Measurements from ENCODE around the gene OXER1.
"Not testable (repeated sequence)": the region's sequence is repeated elsewhere in the genome, so short reads cannot be mapped to it uniquely, and the experiment has no call there.

Gene OXER1

DNA sequence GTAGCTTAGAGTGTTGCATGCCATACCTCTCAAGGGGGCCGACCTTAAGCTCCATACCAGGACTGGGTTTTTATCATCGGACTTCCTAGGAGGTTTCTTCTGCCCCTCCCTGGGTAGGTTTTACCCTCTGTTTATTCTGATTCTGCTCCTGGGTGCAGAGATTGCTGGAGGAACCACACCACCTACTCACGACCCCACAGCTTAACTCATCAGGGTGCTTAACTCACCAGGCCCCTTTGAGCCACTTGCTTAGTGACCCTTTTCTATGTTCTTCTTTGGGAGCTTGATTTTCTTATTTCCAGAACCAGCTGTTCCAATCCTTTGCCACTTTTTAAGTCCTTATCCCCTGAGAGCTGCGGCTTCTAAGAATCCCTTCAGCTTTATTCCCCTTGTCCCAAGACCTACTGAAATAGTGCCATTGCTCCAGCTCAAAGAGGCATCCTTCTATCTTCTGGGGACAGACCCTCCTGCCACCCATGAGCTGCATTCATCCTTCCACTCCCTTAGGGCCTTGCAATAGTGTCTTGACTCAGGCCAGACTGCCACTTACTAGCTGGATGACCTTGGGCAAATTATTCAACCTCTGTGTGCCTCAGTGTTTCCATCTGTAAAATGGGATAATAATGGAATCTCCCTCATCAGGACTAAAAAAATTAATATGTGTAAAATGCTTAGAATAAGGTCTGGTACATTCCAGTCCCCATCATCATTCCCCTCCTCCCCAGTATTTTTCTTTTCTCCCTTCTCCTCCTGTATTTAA, 5.8 kb downstream of the OXER1 start:
- in situ Hi-C loops (cut with MboI; ENCODE audit: low pct_unique_long_range_greater_than_20kb, low sequenced_read_pairs) = no loop called here
- DNase-seq = no peak

DNA sequence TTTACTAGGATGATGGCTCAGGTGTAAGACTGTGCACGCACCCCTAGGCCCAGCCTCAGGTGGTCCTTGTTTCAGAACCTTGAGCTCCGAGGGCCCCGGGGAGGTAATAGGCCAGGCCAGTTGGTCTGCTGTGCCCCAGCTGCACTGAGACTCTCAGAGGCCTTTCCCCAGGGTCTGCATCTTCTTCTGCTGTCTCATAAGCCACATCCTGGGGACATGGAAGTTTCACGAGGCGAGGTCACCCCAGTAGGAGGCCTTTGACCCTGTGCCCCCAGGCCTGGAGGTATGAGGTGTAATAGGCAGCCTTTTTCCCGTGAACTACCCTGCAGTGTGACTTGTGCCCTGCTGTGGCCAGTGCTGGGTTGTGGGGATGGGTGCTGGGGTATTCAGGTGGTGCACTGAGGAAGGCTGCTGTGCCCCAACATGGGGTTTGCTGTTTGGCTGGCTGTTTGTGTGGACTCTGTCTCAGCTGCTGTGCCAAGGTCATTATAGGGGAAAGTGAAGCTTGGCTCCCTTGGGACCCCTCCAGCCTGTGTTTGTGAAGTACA, 6.9 kb downstream of the OXER1 start:
- in situ Hi-C loops (cut with MboI; ENCODE audit: low pct_unique_long_range_greater_than_20kb, low sequenced_read_pairs) = no loop called here
- no peak for DNase-seq

DNA sequence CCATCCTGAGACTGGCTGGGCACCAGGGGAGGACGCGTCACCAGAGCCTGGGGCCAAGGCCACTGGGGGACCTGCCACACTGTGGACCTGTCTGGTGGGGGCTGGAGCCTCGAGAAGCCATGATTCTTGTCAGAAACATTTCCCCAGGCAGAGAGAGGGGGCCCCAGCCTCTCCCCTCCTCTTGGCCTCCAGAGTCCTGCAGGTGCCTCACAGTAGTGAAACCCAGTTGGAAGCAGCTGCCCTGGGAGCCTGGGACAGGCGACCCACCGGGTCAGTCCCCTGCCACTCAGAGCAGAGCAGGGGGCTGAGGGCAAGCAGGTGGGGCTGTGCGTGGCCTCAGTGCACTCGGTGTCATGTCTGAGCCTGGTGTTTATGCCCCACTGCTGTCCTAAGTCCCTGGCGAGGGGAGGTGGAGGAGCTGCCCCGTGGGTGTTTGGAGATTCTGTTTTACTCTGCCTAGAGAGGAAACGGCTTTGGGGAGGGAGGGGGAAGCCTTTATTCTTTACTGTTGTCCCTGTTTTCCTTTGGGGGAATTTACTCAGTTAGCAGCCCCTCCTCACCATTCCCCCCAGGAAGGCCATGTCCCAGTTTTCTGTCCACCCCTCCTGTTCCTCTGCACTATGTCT, 7.7 kb downstream of the OXER1 start:
- in situ Hi-C loops (cut with MboI; ENCODE audit: low pct_unique_long_range_greater_than_20kb, low sequenced_read_pairs) = no loop called here
- no peak for DNase-seq

DNA sequence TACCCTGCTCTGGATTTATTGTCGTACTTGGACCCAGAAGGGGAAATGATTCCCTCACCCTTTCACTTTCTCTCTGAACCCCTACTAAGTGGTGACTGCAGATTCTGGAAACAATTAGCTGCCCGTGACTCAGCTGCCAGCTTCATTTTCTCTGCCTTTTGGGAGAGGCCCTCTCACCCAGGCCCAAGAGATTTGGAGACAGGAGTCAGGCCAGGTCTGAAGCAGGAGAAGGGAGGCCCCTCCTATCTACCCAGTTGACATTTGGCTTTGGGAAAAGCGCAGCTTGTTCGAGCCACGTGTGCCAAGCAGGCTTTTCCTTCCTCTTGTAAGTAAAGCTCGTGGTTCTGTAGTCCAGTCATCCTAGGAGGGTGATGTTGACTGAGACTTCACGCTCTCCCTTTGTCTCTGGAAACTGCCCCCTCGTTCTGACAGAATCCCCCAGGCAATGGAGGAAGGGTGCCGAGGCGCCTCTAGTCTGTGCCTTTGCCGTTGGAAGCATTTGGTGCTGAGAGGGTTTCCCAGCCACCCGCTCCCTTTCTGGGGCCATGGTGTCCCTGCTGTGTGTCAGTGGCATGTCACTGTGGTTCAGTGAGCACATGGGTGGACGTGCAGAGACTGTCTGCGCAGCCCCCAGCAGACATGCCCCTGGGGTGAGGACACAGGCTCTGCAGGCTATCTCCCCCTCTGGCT, 8.6 kb downstream of the OXER1 start:
- no peak for DNase-seq
- in situ Hi-C loops (cut with MboI; ENCODE audit: low pct_unique_long_range_greater_than_20kb, low sequenced_read_pairs) = no loop called here

DNA sequence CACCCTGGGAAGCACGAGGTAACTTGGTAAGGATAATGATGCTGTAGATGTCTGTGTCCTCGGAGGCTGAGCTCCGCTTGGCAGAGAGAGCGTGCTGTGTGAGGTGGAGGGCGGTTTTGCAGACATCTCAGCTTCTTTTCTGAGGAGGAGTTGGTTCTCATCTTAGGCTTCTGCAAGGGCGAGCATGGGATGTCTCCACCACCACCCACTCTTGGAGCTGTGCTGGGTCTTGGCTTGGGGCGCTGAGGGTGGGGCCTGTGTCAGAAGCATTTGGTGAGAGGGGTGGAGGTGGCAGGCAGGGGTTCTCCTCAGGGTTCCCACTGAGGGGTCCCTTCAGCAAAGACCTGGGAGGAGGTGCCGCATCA, 9.2 kb downstream of the OXER1 start:
- in situ Hi-C loops (cut with MboI; ENCODE audit: low pct_unique_long_range_greater_than_20kb, low sequenced_read_pairs) = no loop called here
- no peak for DNase-seq

DNA sequence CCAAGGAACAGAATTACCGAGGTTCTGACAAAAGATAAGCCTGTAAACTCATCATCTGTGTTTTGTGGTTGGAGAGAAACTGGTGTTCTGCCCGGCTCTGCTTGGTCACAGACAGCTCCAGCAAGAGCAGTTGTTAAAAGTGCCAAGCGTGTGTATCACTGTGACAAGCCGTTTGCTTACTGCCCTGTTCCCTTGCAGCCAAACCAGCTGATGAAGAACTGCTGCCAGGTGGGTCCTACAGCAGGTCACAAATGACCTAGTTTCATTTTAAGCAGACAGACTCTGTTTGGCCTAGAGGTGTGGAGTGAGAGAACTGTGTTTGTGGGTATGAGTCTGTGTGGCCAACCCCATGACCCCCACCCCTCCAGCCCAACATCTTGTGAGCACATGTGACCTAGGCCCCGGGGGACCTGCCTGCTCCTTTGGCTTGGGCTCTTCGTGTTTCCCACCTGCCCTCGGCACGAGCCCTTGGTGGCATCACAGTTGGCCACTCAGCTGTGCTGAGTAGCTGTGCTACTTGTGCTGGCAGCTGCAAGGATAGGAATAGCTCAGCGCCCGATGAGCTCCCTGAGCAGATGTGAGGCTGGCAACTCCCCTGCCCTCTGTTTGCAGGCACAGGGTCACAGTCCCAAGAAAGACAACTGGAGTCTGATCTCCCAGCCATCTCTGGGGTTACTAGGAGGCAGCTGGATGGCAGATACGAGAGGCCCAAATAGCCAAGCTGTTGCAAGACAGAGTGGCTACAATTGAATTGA, 9.7 kb downstream of the OXER1 start:
- no peak for DNase-seq
- in situ Hi-C loops (cut with MboI; ENCODE audit: low pct_unique_long_range_greater_than_20kb, low sequenced_read_pairs) = no loop called here

DNA sequence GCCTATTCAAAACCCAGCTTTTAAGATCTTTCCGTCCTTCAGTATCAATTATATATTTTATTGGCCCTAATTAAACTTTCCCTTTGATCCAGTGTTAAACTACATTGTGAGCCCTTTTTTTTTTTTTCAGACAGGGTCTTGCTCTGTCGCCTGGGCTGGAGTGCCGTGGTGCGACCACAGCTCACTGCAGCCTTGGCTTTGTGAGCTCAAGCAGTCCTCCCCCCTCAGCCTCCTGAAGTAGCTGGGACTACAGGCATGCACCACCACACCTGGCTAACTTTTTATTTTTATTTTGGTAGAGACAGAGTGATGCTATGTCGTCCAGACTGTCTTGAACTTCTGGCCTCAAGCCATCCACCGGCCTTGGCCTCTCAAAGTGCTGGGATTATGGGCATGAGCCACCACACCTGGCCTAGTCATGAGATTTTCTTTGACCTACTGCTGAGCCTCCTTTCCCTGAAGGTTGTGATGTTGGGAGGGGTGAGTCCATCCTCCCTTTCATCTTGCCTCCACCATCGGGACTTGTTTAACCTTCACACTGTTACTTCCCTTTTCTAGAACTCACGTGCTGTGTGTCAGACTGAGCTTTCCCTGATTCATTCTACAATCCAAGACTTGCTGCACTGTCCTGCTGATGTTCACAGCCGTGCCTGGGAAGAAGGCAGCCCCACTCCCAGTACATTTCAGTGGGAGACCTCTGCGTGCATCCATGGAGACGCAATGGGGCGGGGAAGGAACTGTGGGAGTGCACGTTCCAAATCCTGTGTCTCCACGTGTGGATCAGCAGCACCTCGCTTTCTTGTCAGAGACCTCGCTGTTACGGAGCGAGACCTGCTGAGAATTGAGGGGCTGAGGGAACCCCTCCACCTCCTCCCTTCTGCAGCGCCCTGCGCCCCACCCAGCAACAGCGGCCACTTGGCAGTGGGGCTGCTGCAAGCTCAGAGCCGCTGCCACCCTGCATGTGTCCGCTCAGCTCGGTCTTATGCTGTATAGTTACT, 10.8 kb downstream of the OXER1 start:
- peak; percentile 71 for DNase-seq
- in situ Hi-C loops (cut with MboI; ENCODE audit: low pct_unique_long_range_greater_than_20kb, low sequenced_read_pairs) = no loop called here

DNA sequence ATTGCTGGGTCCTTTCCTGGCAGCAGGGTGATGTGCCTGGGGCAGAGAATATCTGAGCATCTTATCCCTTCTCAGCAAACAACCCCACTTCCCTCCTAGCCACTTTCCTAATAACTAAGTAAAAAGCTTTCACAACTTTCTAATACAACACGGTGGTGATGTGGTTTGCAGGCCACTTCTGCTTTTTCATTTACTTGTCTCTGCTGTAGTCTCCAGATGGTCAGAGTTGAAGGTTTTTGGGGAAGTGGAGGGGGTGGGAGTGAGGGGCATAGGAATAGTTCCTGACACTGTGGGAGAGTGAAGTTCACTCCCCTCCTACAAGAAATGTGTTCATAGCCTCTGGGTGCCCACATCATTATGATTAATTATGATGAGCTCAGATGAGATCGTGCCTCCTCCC, 11.6 kb downstream of the OXER1 start:
- in situ Hi-C loops (cut with MboI; ENCODE audit: low pct_unique_long_range_greater_than_20kb, low sequenced_read_pairs) = no loop called here
- peak; percentile 98 for DNase-seq

DNA sequence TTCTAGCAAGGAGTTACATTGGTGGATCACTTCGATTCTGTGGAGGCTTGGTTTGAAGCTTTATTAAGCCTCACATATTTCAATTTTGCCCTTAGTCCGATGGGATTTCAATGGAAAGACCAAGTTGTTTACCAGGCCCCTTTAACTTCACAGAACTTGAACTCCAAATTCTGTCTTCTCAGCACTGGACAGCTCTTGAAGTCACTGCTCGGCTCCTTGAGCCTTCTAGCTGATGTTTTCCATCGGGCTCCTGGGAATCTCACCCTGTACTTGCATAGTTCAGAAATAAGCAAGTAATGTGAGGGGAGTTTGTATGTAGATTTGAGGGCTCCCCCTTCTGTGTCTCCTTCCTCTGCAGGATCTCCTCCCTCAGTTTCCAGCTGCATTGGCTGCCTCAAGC, 15.1 kb downstream of the OXER1 start:
- in situ Hi-C loops (cut with MboI; ENCODE audit: low pct_unique_long_range_greater_than_20kb, low sequenced_read_pairs) = no loop called here
- DNase-seq = no peak

DNA sequence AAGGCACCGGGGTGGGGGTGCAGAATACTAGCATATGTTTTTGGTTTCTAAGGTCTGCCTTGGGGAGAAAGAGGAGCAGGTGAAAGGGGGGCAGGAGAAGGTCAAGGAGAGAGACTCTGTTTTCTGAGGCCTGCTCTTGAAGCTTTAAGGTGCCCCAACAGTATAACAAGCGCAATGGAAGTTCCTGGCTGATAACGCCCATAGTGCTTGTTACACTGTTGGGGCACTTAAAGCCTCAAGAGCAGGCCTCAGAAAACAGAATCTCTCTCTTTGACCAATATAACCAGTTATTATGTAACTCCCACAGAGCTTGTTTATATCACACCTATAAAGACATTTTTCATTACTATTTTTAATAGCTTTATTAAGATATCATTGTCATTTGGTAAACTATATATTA, 16.5 kb downstream of the OXER1 start:
- no peak for DNase-seq
- in situ Hi-C loops (cut with MboI; ENCODE audit: low pct_unique_long_range_greater_than_20kb, low sequenced_read_pairs) = no loop called here

DNA sequence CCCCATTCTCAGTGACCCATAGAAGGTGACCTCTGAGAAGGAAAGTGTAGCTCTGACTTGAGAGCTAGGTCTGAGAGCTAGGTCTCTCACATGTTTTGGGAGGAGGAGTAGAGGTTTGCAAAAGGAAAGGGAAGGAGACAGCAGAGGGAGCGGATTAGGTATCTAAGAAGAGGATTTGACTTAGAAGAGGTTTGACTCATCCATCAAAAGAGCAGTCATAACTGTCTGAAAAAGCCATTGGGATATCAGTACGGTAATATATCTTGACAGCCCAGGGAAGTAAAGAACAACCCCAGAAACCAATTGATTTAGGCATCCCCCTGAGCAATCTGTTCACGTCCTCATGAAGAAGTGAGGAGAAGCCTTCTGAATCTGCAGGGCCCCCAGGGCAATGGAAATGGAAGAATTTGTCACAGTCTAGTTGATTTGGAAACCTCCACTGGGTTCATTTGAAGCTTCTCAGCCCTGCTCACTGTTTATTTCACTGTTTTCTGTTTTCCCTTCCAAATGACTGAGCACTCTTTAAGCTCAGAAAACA, 19.3 kb downstream of the OXER1 start:
- no peak for DNase-seq
- in situ Hi-C loops (cut with MboI; ENCODE audit: low pct_unique_long_range_greater_than_20kb, low sequenced_read_pairs) = no loop called here

DNA sequence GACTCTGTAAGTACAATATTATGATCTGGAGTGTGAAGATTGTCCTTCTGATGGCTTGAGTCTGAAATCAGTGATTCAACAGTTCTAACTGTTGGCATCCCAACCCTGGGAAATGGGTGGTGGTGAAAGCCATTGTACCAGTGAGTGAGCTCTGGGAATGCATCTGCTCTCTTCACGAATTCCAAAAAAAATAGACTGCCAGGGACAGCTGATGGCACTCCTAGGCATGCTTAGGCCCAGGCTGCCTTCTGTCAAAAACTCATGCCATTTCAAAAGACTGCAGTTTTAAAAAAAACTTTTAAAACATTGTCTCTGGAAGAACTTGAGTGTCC, 20.3 kb downstream of the OXER1 start:
- in situ Hi-C loops (cut with MboI; ENCODE audit: low pct_unique_long_range_greater_than_20kb, low sequenced_read_pairs) = no loop called here

DNA sequence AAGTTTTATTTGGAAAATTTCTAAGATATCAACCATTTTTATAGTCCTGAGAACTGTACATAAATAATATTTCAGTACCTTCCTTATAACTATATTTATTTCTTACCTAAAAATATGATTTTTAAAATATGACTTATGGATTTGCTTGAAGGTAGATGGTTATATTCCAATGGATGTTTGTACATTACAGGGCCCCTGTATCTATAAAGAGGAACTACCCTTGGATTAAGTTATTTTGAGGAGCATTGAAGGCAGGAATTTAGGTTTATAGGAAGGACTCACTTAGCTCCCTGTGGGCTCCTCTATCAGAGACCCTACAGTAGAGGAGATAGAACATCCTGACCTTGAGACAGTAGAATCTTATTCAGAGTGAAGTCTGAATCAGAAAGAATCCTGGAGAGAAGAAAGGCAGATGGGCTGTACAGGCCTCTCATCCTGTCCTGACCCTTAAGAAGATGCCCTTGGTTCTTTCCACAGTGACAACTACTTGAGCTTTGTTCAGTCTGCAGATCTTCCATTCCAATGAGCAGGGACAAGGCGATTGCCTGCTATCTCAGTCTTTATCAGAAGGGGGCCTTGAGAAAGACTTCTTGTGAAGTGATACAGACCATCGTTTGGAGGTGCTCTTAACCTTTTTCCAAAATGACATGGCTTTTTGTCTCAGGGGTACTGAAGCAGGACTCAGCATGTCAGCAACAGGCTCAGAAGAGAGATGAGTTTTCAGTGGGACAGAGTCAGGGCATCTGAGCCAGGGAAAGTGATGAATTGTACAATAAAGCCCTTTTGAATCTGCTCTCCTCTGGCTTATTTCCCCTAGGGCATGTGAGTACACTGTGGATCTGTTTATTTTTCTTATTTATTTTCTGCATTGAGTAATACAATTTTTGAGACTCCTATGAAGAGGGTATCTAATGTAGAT, 20.9 kb downstream of the OXER1 start:
- in situ Hi-C loops (cut with MboI; ENCODE audit: low pct_unique_long_range_greater_than_20kb, low sequenced_read_pairs) = no loop called here
- no peak for DNase-seq

More for the DNA sequence above, 20.3 kb downstream of the OXER1 start:
- no peak for DNase-seq

DNA sequence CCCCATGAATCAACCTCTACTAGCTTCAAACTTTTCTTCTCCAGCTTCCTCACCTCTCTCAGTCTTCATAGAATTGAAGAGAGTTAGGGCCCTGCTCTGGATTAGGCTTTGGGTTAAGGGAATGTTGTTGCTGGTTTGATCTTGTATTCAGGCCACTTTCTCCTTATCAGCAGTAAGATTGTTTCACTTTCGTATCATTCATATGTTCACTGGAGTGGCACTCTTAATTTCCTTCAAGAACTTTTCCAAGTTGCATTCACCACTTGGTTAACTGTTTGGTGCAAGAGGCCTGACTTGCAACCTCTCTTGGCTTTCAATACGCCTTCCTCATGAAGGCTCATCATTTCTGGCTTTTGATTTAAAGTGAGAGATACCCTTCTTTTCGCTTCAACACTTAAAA, 22.8 kb downstream of the OXER1 start:
- in situ Hi-C loops (cut with MboI; ENCODE audit: low pct_unique_long_range_greater_than_20kb, low sequenced_read_pairs) = no loop called here
- no peak for DNase-seq

DNA sequence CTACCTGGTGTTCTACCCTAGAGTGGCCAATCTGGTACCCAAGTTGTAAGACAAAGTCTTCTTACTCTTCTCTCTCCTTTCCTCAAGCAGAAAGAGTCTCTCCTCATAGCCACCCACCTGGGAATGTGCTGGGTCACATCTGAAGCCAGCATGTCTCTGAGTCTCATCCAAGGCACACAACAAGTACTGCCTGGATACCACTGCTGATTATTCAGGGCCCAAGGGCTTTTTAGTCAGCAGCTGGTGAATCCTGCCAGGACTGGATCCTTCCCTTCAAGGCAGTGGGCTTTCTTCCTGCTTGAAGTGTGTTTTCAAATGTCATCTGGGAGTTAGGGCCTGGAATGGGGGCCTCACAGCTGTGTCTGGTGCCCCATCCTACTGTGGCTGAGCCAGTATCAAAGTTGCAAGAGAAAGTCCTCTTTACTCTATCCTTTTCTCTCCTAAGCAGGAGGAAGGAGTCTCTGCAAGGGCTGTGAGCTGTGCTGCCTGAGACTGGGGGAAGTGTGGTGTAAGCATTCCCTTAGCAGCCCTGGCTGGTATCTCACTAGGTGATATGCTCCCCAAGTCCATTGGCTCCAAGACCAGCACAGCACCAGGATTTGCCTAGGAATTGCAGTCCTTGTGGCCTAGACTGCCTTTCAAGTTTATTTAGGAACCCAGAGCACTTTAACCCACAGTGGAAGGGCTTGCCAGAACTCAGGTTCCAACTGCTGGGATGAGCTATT, 27.2 kb downstream of the OXER1 start:
- in situ Hi-C loops (cut with MboI; ENCODE audit: low pct_unique_long_range_greater_than_20kb, low sequenced_read_pairs) = no loop called here
- DNase-seq = no peak

DNA sequence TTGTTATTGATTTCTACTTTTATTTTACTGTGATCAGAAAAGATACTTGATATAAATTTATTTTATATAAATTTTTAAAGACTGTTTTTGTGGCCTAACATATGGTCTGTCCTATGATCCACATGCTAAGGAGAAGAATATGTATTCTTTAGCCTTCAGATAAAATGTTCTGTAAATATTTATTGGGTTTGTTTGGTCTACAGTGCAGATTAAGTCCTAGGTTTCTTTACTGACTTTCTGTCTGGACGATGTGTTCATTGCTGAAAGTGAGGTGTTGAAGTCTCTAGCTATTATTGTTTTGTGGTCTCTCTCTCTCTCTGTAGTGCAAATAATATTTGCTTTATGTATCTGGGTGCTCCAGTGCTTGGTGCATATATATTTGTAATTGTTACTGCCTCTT, 30.1 kb downstream of the OXER1 start:
- DNase-seq = no peak
- in situ Hi-C loops (cut with MboI; ENCODE audit: low pct_unique_long_range_greater_than_20kb, low sequenced_read_pairs) = no loop called here

DNA sequence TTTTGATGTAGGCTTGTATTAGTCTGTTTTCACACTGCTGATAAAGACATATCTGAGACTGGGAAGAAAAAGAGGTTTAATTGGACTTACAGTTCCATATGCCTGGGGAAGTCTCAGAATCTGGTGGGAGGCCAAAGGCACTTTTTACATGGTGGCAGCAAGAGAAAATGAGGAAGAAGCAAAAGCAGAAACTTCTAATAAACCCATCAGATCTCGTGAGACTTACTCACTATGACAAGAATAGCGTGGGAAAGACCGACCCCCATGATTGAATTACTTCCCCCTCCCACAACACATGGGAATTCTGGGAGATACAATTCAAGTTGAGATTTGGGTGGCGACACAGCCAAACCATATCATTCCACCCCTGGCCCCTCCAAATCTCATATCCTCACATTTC, 32.6 kb downstream of the OXER1 start:
- in situ Hi-C loops (cut with MboI; ENCODE audit: low pct_unique_long_range_greater_than_20kb, low sequenced_read_pairs); DNase-seq: not testable (repeated sequence)

Data from KBM-7 (cell line).